Thyroid gland (tissue), 4 donors: Measurements from ENCODE around the gene CD99L2.

Source experiments
- CTCF ChIP-seq, 6 experiments: fragments of 200-600 bp in 3 of 6; fragments of 450-650 bp in 3 of 6; sonication (generic) in 3 of 6; IDR thresholded peaks; one replicate each; pipeline ENCODE4 v1.5.1; 2016 to 2019; ENCODE audit warnings: antibody characterized with exemption in 6 of 6, mild to moderate bottlenecking in 2 of 6, inconsistent platforms in 1 of 6, moderate library complexity in 1 of 6
- POLR2A ChIP-seq, 2 donors: fragments of 450-650 bp; IDR thresholded peaks; one replicate each; pipeline ENCODE4 v1.6.1; 2017; ENCODE audit warnings: antibody characterized with exemption in 2 of 2, mild to moderate bottlenecking in 2 of 2, moderate library complexity in 1 of 2

- TF ChIP-seq CTCF (IDR thresholded peaks at IDR 0.05) = no peak
- TF ChIP-seq POLR2A (IDR thresholded peaks at IDR 0.05) = no peak
These were observed 129.1 kb downstream of the CD99L2 start for GRCh38 chrX:150769408-150769807.
